HepG2 (cell line): ENCODE data around the gene GDE1. TPM values are rescaled to one million over a fixed set of nuclear protein-coding genes. Genes with fewer than 3 reads are reported as not detected.

ENCODE experiments used
- ATAC-seq: fragments of 200-7000 bp; cut with Tn5 transposase; 3 replicates; pipeline ENCODE4 v1.9.1; 2020; ENCODE audit warnings: mild to moderate bottlenecking, moderate library complexity
- BruUV-seq: library from RNA; stranded (reverse); fragments of 400-500 nt; replicated peaks from 2 replicates; lab custom pipeline; 2021; lab: Mats Ljungman, UMichigan
- CTCF ChIA-PET: fragments of 300-600 bp; formaldehyde crosslinking; extraction: SDS; loops from one replicate; lab custom pipeline; 2021; ENCODE audit warnings: low total read pairs, inconsistent platforms, low intra/inter-chr PET ratio; lab: Yijun Ruan, JAX
- POLR2A ChIA-PET: fragments of 350-600 bp; sonication (Branson Sonifier 250); formaldehyde crosslinking; loops from one replicate; lab custom pipeline; 2020; ENCODE audit warnings: antibody characterized with exemption, inconsistent platforms; lab: Yijun Ruan, JAX
- DNase-seq: peaks from one replicate; pipeline ENCODE4 v3.0.0-alpha.2; 2015; ENCODE audit warnings: low spot score
- FAIRE-seq: peaks from 3 replicates; lab custom pipeline; 2011; peaks lifted over from hg19 to GRCh38; lab: Jason Lieb, UNC
- H2AFZ ChIP-seq: one replicate; pipeline ENCODE4 v1.6.1; 2011; ENCODE audit warnings: low read length, inconsistent platforms
- H3K27ac ChIP-seq: fragments of 300-600 bp; 3 replicates; pipeline ENCODE4 v1.8.0; 2011; ENCODE audit warnings: mixed run types, mild to moderate bottlenecking, mixed read lengths, low read length, inconsistent platforms; ENCODE audit not compliant: insufficient read depth; ENCODE audit errors: extremely low read length
- H3K27me3 ChIP-seq, 2 experiments: fragments of 200-600 bp in 1 of 2; 2 replicates in 1 of 2; 3 replicates in 1 of 2; pipeline versions ENCODE4 v1.6.0 to v1.8.0; 2011; ENCODE audit warnings: low read length in 2 of 2, mild to moderate bottlenecking in 2 of 2, moderate library complexity in 2 of 2, inconsistent platforms in 1 of 2; ENCODE audit not compliant: insufficient read depth in 2 of 2, control insufficient read depth in 1 of 2
- H3K36me3 ChIP-seq, 2 experiments: fragments of 200-600 bp in 1 of 2; replicated peaks in 1 of 2; 2 replicates in 1 of 2; 3 replicates in 1 of 2; pipeline versions ENCODE4 v1.5.1 to v1.8.0; 2011; ENCODE audit warnings: low read length in 2 of 2, inconsistent platforms in 1 of 2; ENCODE audit not compliant: insufficient read depth in 2 of 2, control insufficient read depth in 1 of 2
- H3K4me1 ChIP-seq: 2 replicates; pipeline ENCODE4 v1.5.1; 2012; ENCODE audit warnings: low read length, inconsistent platforms; ENCODE audit not compliant: insufficient read depth
- H3K4me2 ChIP-seq: 2 replicates; pipeline ENCODE4 v1.6.0; 2011; ENCODE audit warnings: low read depth, low read length, inconsistent platforms
- H3K4me3 ChIP-seq, 3 experiments: fragments of 200-600 bp in 1 of 3; sonication (generic), shearing (Covaris generic) in 1 of 3; replicated peaks in 1 of 3; 2 replicates each; pipeline ENCODE4 v1.5.1; 2011 to 2016; ENCODE audit warnings: low read length in 3 of 3, inconsistent platforms in 2 of 3, low read depth in 2 of 3, mild to moderate bottlenecking in 2 of 3, control low read depth in 1 of 3, mixed read lengths in 1 of 3; ENCODE audit not compliant: insufficient read depth in 1 of 3
- H3K79me2 ChIP-seq: one replicate; pipeline ENCODE4 v1.6.1; 2011; ENCODE audit warnings: low read length, inconsistent platforms; ENCODE audit not compliant: insufficient read depth
- H3K9ac ChIP-seq: 2 replicates; pipeline ENCODE4 v1.6.0; 2011; ENCODE audit warnings: mild to moderate bottlenecking, low read depth, low read length, inconsistent platforms; ENCODE audit not compliant: insufficient read depth
- H3K9me3 ChIP-seq: 2 replicates; pipeline ENCODE4 v1.5.1; 2012; ENCODE audit warnings: mild to moderate bottlenecking, low read length
- H4K20me1 ChIP-seq: 2 replicates; pipeline ENCODE4 v1.6.0; 2011; ENCODE audit warnings: inconsistent platforms, mild to moderate bottlenecking, low read length, moderate library complexity; ENCODE audit not compliant: insufficient read depth
- CREM ChIP-seq, 2 experiments: sonication (generic) in 1 of 2; formaldehyde crosslinking in 1 of 2; IDR thresholded peaks; 2 replicates each; pipeline versions ENCODE4 v1.4.0 to v1.6.1; 2016 to 2020; ENCODE audit warnings: antibody characterized with exemption in 1 of 2, mild to moderate bottlenecking in 1 of 2, missing genetic modification reagents in 1 of 2
- DMTF1 ChIP-seq: sonication (generic); formaldehyde crosslinking; IDR thresholded peaks from 2 replicates; pipeline ENCODE4 v1.4.0; 2020; ENCODE audit warnings: mild to moderate bottlenecking, missing genetic modification reagents
- HNRNPH1 ChIP-seq: fragments of 200-400 bp; formaldehyde crosslinking; optimal IDR thresholded peaks from 2 replicates; pipeline ENCODE3; 2017; ENCODE audit warnings: mild to moderate bottlenecking, low read depth, low read length
- MXD1 ChIP-seq: sonication (generic); formaldehyde crosslinking; IDR thresholded peaks from 2 replicates; pipeline ENCODE4 v1.4.0; 2020; ENCODE audit warnings: mild to moderate bottlenecking, missing genetic modification reagents
- RELA ChIP-seq: sonication (generic); formaldehyde crosslinking; IDR thresholded peaks from 2 replicates; pipeline ENCODE4 v1.4.0; 2020; ENCODE audit warnings: missing genetic modification reagents
- SNAPC4 ChIP-seq: sonication (generic); formaldehyde crosslinking; IDR thresholded peaks from 2 replicates; pipeline ENCODE4 v1.4.0; 2020; ENCODE audit warnings: mild to moderate bottlenecking, missing genetic modification reagents
- TOE1 ChIP-seq: sonication (generic); formaldehyde crosslinking; IDR thresholded peaks from 2 replicates; pipeline ENCODE4 v1.4.0; 2020; ENCODE audit warnings: mild to moderate bottlenecking, missing genetic modification reagents
- U2AF1 ChIP-seq: fragments of 200-400 bp; formaldehyde crosslinking; optimal IDR thresholded peaks from 2 replicates; pipeline ENCODE3; 2017; ENCODE audit warnings: mild to moderate bottlenecking, low read depth, low read length
- ZNF431 ChIP-seq: sonication (generic); formaldehyde crosslinking; IDR thresholded peaks from 2 replicates; pipeline ENCODE4 v1.9.0; 2022; ENCODE audit warnings: missing genetic modification reagents, low read depth, mild to moderate bottlenecking, borderline replicate concordance
- ZNF513 ChIP-seq: sonication (generic); formaldehyde crosslinking; conservative IDR thresholded peaks from 2 replicates; pipeline ENCODE4 v1.5.0; 2020; ENCODE audit warnings: missing genetic modification reagents
- ZNF788 ChIP-seq: sonication (generic); formaldehyde crosslinking; IDR thresholded peaks from 2 replicates; pipeline ENCODE4 v1.5.0; 2020; ENCODE audit warnings: mild to moderate bottlenecking, missing genetic modification reagents, borderline replicate concordance
- ZNF883 ChIP-seq: sonication (generic); formaldehyde crosslinking; IDR thresholded peaks from 2 replicates; pipeline ENCODE4 v1.5.1; 2020; ENCODE audit warnings: mild to moderate bottlenecking, missing genetic modification reagents; ENCODE audit errors: not compliant biosample characterization
- WGBS: methylation state at CpG from one replicate; pipeline ENCODE4 v1.1.6; 2017; ENCODE audit warnings: low lambda C conversion rate; 5-methylcytosine and 5-hydroxymethylcytosine counted together
- in situ Hi-C: cut with HindIII; loops from 2 replicates; pipeline ENCODE4 v1.10.0; 2017; ENCODE audit warnings: low pct_unique_long_range_greater_than_20kb; ENCODE audit not compliant: extremely low pct_ligation_motif_present
- intact Hi-C: fragments of 100-400 bp; cut with micrococcal nuclease; formaldehyde crosslinking; loops from one replicate; pipeline ENCODE4 v1.10.0; 2022; ENCODE audit not compliant: unreplicated experiment
- polyA plus RNA-seq, 8 experiments: library from polyadenylated mRNA; depleted of rRNA in 3 of 8; stranded (reverse) in 7 of 8; unstranded in 1 of 8; fragments of >200 nt; fragmentation: Illumina TruSeq in 4 of 8; extraction: Trizol in 4 of 8; gene quantifications; 2 replicates each; pipeline versions ENCODE4 v1.2.1 to v1.2.3, GENCODE V29; 2011 to 2016; ENCODE audit warnings: low read depth in 4 of 8, missing spikeins in 1 of 8, mixed read lengths in 1 of 8; ENCODE audit not compliant: insufficient read depth in 1 of 8
- total RNA-seq, 5 experiments: library from RNA; depleted of rRNA; stranded (reverse); fragments of >200 nt; fragmentation: Illumina TruSeq; extraction: Trizol; gene quantifications; 2 replicates each; pipeline ENCODE4 v1.2.3, GENCODE V29; 2016; ENCODE audit warnings: low read depth in 1 of 5

GDE1 gene
- total and polyA plus RNA-seq, 2 of the 13 experiments (the other 11 are each of a cell fraction or from before 2014, with no cell fraction given) = 35.9 to 59.0 TPM

GRCh38 chr16:19520861-19521331 lies 1.0 kb downstream of the GDE1 start:
- Histone ChIP-seq H3K36me3 (peaks cover 5 to 15% of the 10 kb centered on the region in 2 experiments; a peak in 3 of 5 replicates), H3K27me3 (no peaks in the 10 kb centered on the region; a peak in 1 of 5 replicates), H3K4me2 (peak overlapping the region; percentile 90), H3K9me3 (no peaks in the 10 kb centered on the region), H3K27ac (peak overlapping the region; percentile 64), H3K4me3 (peak overlapping the region; percentile 94 to 100 (median 95)), H3K9ac (peak overlapping the region; percentile 84), H3K4me1 (peaks cover 64% of the 10 kb centered on the region), H2AFZ (no peak overlapping the region), H4K20me1 (no peaks in the 10 kb centered on the region), H3K79me2 (peaks cover 38% of the 10 kb centered on the region)
- POLR2A ChIA-PET = interaction anchor here (0.8 to 0.9 kb wide), 2 partner anchors 19 to 426 kb away, joined by 3 read pairs; no protein-coding TSS in a partner anchor
- intact Hi-C loops = loop anchor here (10.0 kb wide), 1 partner anchor 726 kb away; the partner anchor contains the start of gene RPS15A
- FAIRE-seq (no peak), DNase-seq (no peak), ATAC-seq (no peak)
- WGBS = 27% methylated on average over 8 of the region's 8 CpGs
- TSS peak; percentile 65 for BruUV-seq
- in situ Hi-C loops = no loop called here
- CTCF ChIA-PET = no interaction called here
- no peak for TF ChIP-seq RELA (CRISPR knock-in tag)
- TF ChIP-seq ZNF788 (CRISPR knock-in tag) = 0 out of 2 replicates have a peak, but pooled peaks have one; percentile 14
- TF ChIP-seq HNRNPH1 = no peak
- no peak for TF ChIP-seq MXD1
- 0 out of 2 replicates have a peak, but pooled peaks have one; percentile 7 for TF ChIP-seq ZNF513 (CRISPR knock-in tag)
- no peak for TF ChIP-seq DMTF1 (CRISPR knock-in tag)
- peak; percentile 1 for TF ChIP-seq U2AF1
- 0 out of 2 replicates have a peak, but pooled peaks have one; percentile 5 for TF ChIP-seq TOE1 (CRISPR knock-in tag)
- TF ChIP-seq CREM (IDR thresholded peaks at IDR 0.05) = 0 out of 2 replicates have a peak, but pooled peaks have one; percentile 6
- no peak for TF ChIP-seq CREM (CRISPR knock-in tag; IDR thresholded peaks at IDR 0.05)
- TF ChIP-seq SNAPC4 (CRISPR knock-in tag) = no peak
- no peak for TF ChIP-seq ZNF883 (CRISPR knock-in tag)
- TF ChIP-seq ZNF431 (CRISPR knock-in tag) = no peak
